ENCODE data around the gene FTCD.

The FTCD gene

DNA sequence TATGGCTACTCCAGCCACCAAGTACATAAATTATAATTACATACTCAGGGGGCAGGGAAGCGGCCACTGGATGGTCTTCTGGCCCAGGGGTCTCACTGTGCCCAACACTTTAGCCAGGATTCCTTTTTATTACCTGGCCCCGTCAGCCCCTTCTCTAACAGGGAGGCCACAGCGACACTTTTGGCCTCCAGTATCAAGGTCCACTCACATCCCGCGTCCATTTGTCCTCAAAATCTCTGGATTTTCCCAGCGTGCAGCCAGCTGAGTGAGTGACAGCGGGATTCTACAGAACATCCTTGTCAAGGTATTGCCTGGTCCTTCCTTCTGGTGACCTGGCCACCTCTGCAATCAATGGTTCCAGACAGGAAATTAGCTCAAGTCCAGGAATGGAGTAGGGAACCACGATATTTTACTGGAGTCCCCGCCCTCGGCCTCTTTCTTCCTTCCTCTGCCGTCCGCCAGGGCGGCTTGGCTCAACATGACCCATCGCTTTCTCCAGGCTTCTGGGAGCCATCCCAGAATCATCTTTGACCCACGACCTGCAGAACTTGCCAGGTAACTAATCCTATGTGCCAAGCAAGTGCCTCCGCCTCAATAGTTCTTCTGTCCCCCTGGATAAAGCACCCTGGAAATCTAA, 60.2 kb downstream of the FTCD start:
- H3K4me3 ChIP-seq (ENCODE audit: low read depth, low read length), result no peak overlapping the region
- TF ChIP-seq, protein P1, sequence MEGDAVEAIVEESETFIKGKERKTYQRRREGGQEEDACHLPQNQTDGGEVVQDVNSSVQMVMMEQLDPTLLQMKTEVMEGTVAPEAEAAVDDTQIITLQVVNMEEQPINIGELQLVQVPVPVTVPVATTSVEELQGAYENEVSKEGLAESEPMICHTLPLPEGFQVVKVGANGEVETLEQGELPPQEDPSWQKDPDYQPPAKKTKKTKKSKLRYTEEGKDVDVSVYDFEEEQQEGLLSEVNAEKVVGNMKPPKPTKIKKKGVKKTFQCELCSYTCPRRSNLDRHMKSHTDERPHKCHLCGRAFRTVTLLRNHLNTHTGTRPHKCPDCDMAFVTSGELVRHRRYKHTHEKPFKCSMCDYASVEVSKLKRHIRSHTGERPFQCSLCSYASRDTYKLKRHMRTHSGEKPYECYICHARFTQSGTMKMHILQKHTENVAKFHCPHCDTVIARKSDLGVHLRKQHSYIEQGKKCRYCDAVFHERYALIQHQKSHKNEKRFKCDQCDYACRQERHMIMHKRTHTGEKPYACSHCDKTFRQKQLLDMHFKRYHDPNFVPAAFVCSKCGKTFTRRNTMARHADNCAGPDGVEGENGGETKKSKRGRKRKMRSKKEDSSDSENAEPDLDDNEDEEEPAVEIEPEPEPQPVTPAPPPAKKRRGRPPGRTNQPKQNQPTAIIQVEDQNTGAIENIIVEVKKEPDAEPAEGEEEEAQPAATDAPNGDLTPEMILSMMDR (IDR thresholded peaks at IDR 0.05; ENCODE audit: low read depth, low read length), result no peak

DNA sequence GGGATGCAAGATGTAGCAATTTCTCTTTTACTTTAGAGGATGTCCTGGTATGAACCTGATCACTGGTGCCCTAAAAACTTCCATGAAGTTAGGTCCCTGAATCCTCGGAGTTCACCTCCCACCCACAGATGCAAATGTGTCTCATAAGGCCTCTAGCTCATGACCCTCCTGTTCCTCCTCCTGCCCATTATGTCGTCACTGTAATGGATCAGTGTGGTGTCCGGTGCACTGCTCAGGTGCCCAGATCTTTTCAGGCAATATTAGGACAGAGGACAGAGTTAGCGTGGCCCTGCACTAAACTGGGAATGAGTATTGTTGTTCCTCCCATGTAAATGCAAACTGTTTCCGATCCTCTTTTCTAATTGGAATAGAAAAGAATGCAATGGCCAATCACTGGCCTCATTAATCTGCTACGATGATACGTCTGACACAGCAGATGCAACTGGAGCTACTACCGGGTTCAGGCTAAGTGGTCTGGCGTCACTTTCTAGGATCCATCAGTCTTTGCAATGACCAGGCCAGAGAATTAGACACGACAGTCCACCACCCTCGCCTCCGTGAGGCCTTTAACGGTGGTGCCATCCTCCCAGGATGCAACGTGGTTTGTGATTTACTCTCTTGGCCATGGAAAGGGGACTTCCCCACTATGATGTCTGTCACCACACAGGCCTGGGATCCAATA, 60.8 kb downstream of the FTCD start:
- TF ChIP-seq, protein P1 (IDR thresholded peaks at IDR 0.05; ENCODE audit: low read depth, low read length), result no peak
- H3K4me3 ChIP-seq (ENCODE audit: low read depth, low read length), result no peak overlapping the region

DNA sequence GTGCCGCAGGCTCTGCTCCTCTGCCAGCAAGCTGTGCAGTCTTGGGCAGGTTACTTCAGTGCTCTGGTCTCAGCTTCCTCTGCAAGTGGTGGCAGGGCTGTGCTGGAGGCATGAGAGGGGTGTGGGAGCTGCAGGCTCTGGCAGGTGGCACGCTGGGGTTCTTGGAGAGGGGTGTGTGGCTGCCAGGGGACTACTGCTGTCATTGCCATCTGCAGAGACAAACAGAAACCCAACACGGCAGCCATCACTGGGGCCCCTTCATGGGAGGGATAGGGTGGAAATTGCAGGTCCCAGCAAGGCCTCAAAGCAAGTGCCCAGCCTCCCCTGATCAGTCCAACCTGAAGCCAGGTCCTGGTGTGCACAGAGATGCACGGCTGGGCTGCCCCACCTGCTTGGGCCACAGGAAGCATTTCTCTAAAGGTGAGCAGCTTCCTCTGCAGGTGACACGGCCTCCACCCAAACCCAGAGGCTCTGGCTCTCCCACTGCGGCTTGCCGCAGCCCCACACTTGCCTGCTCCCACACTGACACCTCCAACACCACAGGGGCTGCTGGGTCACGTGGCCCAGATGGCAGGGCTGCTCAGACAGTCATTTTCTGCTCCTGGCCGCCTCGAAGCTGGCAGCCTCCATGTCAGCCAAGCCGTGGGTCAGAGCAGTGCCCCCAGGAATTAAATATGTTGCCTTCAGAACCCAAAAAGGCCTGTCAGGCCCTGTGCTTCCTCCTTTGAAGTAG, 61.5 kb downstream of the FTCD start:
- no peak overlapping the region for H3K4me3 ChIP-seq (ENCODE audit: low read depth, low read length)
- TF ChIP-seq, protein P1 (IDR thresholded peaks at IDR 0.05; ENCODE audit: low read depth, low read length), result no peak

DNA sequence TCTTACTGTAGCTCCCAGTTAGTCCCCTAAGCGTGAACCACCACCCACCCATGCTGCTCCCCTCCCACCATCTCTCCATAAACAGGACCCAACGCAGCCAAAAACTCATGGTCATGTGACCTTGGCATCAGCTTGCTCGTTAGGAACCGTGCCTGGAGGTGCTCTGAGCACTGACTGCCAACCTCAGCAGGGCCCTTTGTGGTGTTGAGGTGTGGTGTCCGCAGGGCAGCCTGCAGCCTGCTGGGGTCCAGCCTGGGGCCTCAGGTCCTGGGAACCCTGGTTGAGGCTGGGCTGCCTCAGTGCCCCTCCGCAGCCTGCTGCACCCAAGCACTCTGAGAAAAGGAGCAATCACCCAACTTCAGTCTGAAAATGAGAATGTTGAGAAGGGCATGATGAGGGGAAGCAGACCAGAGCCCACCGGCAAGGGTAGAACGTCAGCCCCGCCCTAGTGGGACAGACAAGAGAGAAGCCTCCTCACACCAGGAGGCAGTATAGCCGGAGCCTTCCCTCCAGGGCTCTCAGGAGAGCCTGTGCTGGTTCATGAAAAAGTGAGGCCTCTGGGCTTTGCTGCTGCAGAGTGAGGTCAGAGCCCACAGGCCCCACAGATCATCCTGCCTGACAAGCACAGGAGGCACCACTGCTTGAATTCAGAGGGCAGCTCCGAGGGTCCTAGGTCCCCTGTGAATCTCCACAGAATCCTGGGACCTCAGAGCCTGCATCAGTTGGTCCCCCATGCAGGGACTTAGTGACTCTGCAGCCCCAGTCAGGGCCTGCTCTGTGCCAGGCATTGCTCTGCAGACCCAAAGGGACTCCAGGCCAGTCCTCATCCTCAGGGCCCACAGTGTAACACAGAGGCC, 62.3 kb downstream of the FTCD start:
- peak overlapping the region; percentile 51 for H3K4me3 ChIP-seq (ENCODE audit: low read depth, low read length)
- TF ChIP-seq, protein P1 (IDR thresholded peaks at IDR 0.05; ENCODE audit: low read depth, low read length), result no peak

DNA sequence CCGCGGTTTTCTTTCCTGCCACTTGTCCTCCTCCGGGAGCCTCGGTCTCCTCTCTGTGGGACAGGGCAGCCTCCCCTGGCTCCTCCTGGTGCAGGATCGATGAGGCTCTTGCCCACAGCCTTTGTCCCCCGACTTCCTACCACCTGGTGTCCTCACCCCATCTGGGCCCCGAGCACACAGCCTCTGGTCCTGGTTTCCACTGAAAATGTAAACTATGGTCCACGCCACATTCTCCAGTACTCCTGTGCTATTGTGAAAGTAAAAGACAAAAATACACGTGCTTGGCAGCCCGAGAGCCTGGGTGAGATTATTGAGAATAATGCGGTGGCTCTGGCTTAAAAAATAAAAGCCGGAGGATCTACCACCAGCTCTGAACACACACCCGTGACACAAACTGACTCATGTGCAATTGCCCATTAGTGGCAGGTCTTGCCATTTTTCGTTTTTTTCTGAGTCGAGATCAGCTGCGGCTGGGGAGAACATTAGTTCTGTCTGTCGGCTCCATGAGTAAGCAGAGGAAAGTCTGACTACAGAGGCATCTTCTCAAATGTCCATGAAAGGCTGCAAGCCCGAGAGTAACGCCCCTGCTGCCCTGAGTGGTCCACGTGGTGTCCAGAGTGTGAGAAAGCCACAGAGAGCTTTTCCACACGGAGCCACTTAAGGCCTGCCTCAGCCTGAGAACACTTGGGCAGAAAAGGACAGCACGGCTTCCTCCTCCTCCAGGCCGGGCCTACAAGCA, 63.2 kb downstream of the FTCD start:
- TF ChIP-seq, protein P1 (IDR thresholded peaks at IDR 0.05; ENCODE audit: low read depth, low read length), result no peak
- peak overlapping the region; percentile 51 for H3K4me3 ChIP-seq (ENCODE audit: low read depth, low read length)

DNA sequence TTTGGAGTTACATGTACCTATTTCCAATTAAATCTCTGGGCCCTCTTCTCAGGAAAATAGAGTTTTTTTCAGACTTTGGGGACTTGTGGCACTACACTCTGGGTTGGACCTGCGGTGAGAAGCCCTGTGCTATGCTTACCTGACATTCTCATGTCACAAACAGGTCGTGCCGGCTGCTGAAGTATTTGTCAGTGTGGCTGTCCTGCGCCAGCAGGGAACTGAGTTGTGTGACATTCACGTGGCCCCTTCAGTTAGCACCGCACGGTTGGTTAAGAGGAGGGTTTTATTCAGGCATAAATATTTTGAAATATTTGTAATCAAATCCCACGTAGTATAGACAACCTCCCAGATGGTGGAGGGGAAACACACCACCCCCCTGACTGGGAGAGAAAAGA, 63.8 kb downstream of the FTCD start:
- TF ChIP-seq, protein P1 (IDR thresholded peaks at IDR 0.05; ENCODE audit: low read depth, low read length), result no peak
- peak overlapping the region; percentile 51 for H3K4me3 ChIP-seq (ENCODE audit: low read depth, low read length)

Data from WI38 (cell line).